HFFc6 (cell line): Measurements from ENCODE around the gene SHC2. TPM values are rescaled to one million over a fixed set of nuclear protein-coding genes. Genes with fewer than 3 reads are reported as not detected.

Experiments used
- DNase-seq: peaks from one replicate; pipeline ENCODE4 v3.0.0-alpha.2; 2018
- H3K27ac Mint-ChIP-seq: 2 replicates; pipeline ENCODE4 v1.8.0; 2020; ENCODE audit warnings: mild to moderate bottlenecking, mixed read lengths
- H3K27me3 Mint-ChIP-seq: 2 replicates; pipeline ENCODE4 v1.8.0; 2021; ENCODE audit warnings: mild to moderate bottlenecking, moderate library complexity, mixed read lengths; ENCODE audit not compliant: insufficient read depth
- H3K36me3 Mint-ChIP-seq: 2 replicates; pipeline ENCODE4 v1.8.0; 2021; ENCODE audit warnings: low read depth, mixed read lengths
- H3K4me1 Mint-ChIP-seq: 2 replicates; pipeline ENCODE4 v1.8.0; 2020; ENCODE audit warnings: low read depth, mixed read lengths
- H3K4me3 Mint-ChIP-seq: 2 replicates; pipeline ENCODE4 v1.8.0; 2020; ENCODE audit warnings: mild to moderate bottlenecking, moderate library complexity, mixed read lengths
- H3K9me3 Mint-ChIP-seq: 2 replicates; pipeline ENCODE4 v1.8.0; 2020; ENCODE audit warnings: mild to moderate bottlenecking, mixed read lengths
- total RNA-seq, 6 experiments: library from RNA; stranded (reverse); fragmentation: NEBNext Ultra II Directional; extraction: Animal tissue kit (Norgen Biotek cat#: 25700); gene quantifications; 2 replicates in 1 of 6; 3 replicates in 5 of 6; pipeline ENCODE4 v1.2.3, GENCODE V29; 2021
- TF ChIP-seq, protein P1 (sequence below): fragments of 200-600 bp; sonication (generic); IDR thresholded peaks from 2 replicates; pipeline ENCODE4 v1.5.0; 2021; ENCODE audit warnings: antibody characterized with exemption, mild to moderate bottlenecking

The SHC2 gene
- total RNA-seq, 6 experiments from 2014 or later, result not detected

DNA sequence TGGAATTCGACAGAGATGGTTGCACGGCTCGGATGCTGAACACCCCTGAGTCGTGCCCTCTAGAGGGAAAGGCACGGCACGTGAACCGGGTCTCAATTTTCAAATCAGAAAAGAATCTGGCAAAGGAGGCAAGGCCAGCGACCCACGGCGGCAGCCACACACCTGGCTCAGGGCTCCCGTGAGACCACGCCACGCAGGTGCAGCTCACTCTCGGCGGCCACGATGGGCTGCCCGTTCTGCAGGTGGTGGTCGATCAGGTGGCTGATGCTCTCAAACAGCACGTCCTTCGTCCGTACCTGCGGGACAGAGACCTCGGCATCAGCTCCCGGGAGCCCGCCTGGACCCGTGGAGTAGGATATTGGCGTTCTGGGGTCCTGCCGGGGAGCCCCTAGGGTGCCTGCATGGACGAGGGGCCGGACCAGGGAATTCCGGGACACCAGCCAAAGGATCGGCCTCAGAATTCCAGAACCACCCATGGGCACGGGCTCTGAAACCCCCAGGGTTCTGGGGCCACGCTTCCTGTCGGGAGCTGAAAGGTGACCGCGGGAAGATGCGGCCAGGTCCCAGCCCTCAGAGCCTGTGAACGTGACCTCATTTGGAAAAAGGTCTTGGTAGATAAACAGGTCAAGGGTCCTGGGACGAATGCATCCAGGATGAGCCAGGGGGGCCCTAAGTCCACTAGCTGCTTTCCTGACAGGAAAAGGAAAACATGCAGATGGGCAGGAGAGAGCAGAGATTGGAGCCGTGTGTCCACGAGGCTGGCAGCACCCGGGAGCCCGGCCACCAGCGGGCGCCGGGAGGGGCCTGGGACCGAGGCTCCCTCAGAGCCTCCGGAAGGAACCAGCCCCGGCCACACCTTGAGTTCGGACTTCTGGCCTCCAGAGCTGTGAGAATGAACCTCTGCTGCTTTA lies 41.8 kb downstream of the SHC2 start:
- H3K4me1 Mint-ChIP-seq, result no peaks in the 10 kb centered on the region
- no peak overlapping the region for H3K27ac Mint-ChIP-seq
- DNase-seq, result no peak
- H3K36me3 Mint-ChIP-seq, result no peaks in the 10 kb centered on the region
- no peak overlapping the region for H3K4me3 Mint-ChIP-seq
- peaks cover 7% of the 10 kb centered on the region for H3K27me3 Mint-ChIP-seq
- no peaks in the 10 kb centered on the region; the same call in 1 of the 2 replicates for H3K9me3 Mint-ChIP-seq
- TF ChIP-seq, protein P1, sequence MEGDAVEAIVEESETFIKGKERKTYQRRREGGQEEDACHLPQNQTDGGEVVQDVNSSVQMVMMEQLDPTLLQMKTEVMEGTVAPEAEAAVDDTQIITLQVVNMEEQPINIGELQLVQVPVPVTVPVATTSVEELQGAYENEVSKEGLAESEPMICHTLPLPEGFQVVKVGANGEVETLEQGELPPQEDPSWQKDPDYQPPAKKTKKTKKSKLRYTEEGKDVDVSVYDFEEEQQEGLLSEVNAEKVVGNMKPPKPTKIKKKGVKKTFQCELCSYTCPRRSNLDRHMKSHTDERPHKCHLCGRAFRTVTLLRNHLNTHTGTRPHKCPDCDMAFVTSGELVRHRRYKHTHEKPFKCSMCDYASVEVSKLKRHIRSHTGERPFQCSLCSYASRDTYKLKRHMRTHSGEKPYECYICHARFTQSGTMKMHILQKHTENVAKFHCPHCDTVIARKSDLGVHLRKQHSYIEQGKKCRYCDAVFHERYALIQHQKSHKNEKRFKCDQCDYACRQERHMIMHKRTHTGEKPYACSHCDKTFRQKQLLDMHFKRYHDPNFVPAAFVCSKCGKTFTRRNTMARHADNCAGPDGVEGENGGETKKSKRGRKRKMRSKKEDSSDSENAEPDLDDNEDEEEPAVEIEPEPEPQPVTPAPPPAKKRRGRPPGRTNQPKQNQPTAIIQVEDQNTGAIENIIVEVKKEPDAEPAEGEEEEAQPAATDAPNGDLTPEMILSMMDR, result no peak

DNA sequence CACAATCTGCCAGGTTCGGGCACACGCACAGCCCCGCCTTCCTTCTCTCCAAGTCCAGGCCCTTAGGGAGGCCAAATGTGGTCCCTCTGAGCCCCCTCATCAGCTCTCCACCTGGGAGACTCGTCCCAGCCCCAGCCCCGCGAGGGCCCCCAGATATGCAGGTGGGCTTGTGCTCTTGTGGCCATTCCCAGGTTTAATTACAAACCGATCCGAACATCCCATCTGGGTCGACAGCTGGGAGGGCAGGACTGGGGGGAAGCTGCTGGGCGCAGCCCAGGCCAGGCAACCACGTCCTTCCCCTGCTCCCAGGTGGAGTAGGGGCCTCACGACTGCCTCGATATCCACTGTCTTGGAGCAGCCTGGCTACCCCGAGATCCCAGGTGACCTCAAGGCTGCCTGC lies 44.4 kb downstream of the SHC2 start:
- TF ChIP-seq, protein P1, result no peak
- Mint-ChIP-seq H3K27me3 (peaks cover 4% of the 10 kb centered on the region), H3K4me3 (no peak overlapping the region), H3K9me3 (no peaks in the 10 kb centered on the region; the same call in none of the 2 replicates), H3K4me1 (no peaks in the 10 kb centered on the region), H3K27ac (no peak overlapping the region), H3K36me3 (no peaks in the 10 kb centered on the region)
- no peak for DNase-seq

DNA sequence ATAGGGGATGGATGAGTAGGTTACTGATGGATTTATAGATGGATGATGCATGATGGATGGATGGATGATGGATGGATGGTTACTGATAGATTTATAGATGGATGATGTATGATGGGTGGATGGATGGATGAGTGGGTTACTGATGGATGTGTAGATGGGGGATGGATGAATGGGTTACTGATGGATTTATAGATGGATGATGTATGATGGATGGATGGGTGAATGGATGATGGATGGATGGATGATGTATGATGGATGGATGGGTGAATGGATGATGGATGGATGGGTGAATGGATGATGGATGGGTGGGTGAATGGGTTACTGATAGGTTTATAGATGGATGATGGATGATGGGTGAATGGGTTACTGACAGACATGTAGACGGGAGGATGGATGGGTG lies 45.5 kb downstream of the SHC2 start:
- Mint-ChIP-seq H3K36me3 (no peaks in the 10 kb centered on the region), H3K27ac (no peak overlapping the region), H3K27me3 (peaks cover 3% of the 10 kb centered on the region), H3K4me1 (no peaks in the 10 kb centered on the region), H3K9me3 (no peaks in the 10 kb centered on the region; the same call in none of the 2 replicates), H3K4me3 (no peak overlapping the region)
- DNase-seq, result no peak
- TF ChIP-seq, protein P1, result no peak

DNA sequence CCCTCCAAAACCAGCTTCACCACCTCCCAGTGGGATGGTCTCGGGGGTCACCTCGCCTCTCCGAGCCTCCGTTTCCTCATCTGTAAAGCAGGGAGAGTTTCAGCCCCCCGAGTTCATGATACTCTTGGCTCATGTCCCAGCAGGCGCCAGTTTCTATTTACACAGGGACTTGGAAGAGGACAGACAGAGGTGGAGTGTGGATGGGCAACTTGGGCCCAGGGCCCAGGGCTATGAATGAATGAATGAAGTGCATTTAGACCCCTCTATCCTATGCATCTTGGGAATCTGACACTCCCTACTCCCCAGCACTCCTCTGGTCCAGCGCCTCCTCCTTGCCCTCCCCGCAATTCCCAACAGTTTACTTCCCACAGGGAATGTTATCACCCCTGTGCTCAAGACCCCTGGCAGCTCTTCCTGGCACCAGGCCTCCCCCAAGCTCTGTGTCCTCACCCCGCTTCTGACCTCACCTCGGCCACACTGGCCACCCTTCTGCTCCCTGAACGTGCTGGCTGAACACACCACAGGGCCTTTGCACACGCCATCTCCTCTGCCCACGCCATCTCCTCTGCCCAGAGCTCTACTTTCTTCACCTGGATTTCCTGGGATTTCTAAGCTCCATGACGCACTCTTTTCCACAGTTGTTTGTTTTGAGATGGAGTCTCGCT lies 46.9 kb downstream of the SHC2 start:
- Mint-ChIP-seq H3K4me3 (no peak overlapping the region), H3K4me1 (0 out of 2 replicates have a peak, but pooled peaks cover 4% of the 10 kb centered on the region), H3K9me3 (peaks cover 3% of the 10 kb centered on the region), H3K36me3 (no peaks in the 10 kb centered on the region), H3K27ac (no peak overlapping the region), H3K27me3 (peaks cover 3% of the 10 kb centered on the region)
- DNase-seq, result no peak
- TF ChIP-seq, protein P1, result no peak

DNA sequence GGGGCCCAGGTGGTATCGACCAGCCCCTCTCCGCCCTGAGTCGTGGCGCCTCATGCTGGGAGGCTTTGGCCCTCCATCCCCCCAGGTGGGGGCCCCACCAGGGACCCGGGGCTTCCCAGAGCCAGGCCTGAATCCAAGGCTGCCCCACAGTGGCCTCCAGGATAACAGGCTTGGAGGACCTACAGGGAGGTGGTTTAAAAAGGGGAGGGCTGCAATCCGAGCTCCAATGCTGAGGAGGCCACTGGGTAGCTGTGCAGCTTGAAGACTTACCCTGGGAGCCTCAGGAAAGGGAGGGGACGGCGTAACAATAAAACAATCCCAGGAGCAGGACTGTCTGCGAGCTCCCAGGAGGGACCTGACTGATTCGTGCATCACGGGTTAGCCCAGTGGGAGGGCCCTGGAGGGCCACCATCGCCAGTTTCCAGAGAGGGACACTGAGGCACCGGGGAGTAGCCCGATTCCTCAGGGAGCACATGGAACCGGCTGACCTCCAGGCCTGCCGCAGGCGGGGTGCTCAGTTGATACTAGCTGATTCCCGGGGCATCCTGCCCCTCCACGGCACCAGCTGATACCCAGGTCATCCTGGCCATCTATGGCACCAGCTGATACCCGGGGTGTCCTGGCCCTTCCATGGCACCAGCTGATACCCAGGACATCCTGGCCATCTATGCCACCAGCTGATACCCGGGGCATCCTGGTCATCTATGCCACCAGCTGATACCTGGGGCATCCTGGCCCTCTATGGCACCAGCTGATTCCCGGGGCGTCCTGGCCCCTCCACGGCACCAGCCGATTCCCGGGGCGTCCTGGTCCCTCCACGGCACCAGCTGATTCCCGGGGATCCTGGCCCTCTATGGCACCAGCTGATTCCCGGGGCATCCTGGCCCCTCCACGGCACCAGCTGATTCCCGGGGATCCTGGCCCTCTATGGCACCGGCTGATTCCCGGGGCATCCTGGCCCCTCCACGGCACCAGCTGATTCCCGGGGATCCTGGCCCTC lies 48.2 kb downstream of the SHC2 start:
- 0 out of 2 replicates have a peak, but pooled peaks cover 4% of the 10 kb centered on the region for H3K4me1 Mint-ChIP-seq
- TF ChIP-seq, protein P1, result no peak
- no peaks in the 10 kb centered on the region for H3K36me3 Mint-ChIP-seq

More for the DNA sequence above, 48.2 kb downstream of the SHC2 start:
- DNase-seq, result no peak
- Mint-ChIP-seq H3K4me3 (no peak overlapping the region), H3K27me3 (peaks cover 2% of the 10 kb centered on the region; the same call in 1 of the 2 replicates), H3K9me3 (peaks cover 3% of the 10 kb centered on the region), H3K27ac (no peak overlapping the region)
